Occipital lobe (tissue), 2 donors: ENCODE results near the gene DGKB. TPM values are rescaled to one million over a fixed set of nuclear protein-coding genes. Genes with fewer than 3 reads are reported as not detected.

ENCODE experiments used
- DNase-seq: peaks from one replicate; lab custom pipeline; 2025; lab: John Stamatoyannopoulos, UW
- total RNA-seq: library from RNA; depleted of rRNA; stranded (reverse); fragments of >200 nt; gene quantifications from one replicate; pipeline ENCODE4 v1.2.3, GENCODE V29; 2014

The DGKB gene
- total RNA-seq, 1 donor from 2014 or later, result 6.6 TPM

DNA sequence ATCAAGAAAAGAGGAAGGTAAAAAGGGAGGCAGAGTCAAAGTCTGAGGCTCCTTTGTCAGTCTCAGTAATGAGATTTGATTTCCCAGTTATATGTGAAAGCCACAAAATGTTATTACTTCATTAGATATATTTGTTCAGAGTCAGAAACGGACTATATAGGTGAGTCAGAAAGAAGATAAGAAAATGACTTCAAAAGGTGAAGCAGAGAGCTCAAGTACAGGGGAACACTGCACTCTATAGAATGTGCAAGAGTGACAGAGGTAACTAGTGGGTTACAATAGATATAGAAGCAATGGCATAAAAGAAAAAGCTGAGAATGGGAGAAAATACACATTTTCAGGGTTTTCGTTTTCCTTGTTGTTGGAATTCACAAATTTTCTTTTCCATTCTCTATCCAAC is 43.3 kb downstream of the DGKB start:
- no peak for DNase-seq

DNA sequence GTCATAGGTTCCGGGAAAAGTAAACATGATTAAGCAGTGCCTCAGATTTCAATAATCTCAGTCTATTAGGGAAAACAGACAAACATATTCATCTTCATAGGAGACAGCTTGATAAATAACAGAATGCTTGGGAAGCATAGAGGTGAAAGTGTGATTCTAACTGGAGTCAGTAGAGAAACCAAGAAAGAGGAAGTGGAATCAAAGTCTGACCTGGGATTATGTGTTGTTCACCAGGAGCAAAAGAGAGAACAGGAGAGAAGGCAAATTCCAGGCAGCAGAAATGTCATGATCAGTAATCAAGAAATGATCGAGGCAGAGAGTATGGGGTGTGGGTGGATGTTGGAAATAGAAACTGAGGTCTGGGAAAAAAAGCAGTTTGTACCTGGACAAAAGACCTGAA is 43.7 kb downstream of the DGKB start:
- DNase-seq, result no peak

DNA sequence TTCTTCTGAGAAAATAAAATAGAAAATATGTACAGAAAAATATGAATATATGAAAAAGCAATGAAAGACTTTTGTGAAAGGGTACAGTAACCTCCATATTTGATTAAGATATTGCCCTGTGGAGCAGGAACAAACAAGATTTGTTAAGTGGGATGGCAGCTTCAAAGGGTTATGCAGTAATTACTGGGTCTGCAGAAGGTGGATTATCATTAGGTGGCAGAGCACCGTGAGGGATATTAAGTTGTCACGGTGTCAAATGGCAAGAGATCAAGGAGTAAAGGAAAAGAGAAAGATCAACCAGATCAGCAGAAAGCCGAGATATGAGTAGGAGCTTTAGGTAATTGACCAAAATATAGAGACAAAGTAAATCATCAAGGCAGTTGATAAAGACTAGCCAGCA is 44.1 kb downstream of the DGKB start:
- DNase-seq, result no peak

DNA sequence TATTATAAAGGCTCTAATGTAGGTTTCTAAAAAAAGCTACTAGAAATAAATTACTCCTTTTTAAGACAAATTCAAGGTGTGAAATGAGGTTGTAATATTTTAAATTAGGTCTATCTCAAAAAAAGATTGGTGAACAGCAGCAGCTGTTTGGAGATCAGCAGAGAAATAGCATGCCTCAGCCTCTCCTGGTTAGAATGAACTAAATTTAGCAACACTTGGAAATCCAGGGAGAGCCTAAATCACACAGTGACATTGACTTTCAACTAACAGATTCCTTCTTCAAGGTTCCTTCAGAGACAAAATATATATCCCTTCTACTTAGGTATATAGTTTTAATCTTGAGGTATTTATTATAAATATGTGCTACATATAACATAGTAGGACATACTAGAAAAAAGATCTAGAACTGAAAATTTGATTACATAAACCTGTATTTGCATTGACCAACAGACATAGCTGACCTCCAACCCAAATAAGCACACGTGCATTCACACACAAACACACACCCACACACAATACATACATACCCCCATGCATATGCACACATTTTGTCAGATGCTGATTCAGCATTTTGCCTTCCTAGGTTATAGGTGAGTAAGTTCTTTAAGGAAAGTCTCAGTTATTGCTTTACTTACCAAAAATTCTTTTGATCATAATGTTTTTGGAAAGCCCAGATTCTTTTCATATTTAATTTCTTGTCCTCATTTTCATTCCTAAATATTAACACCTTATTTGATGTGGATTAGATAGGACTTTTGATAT is 47.3 kb downstream of the DGKB start:
- no peak for DNase-seq

DNA sequence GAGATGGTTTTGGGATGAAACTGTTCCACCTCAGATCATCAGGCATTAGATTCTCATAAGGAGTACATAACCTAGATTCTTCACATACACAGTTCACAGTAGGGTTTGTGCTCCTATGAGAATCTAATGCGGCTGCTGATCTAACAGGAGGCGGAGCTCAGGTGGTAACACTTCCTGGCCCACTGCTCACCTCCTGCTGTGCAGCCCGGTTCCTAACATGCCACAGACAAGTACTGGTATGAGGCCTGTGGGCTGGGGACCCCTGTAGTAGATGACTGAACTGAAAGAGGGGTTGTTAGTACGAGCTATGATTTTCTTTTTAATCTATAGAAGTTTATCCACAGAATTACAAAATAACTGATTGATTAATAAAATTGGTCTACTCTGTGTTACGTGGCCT is 48.1 kb downstream of the DGKB start:
- DNase-seq, result no peak

DNA sequence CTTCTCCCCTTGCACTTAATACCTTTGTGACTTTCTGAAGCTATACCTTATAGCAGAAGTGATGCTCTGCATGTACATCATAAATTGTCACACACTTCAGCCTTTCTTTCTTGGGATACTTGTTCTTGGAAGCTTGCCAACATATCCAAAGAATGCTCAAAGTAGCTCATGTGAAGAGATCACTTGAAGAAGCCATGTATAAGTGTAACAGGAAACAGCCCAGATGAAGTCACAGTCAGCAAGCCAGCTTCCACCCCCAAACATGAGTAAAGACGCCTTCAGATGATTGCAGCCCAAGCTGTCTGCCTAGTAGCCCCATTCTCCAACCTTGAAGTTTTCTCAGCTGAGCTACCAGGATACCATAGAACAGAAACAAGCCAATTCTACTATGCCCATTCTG is 50.9 kb downstream of the DGKB start:
- DNase-seq, result no peak

DNA sequence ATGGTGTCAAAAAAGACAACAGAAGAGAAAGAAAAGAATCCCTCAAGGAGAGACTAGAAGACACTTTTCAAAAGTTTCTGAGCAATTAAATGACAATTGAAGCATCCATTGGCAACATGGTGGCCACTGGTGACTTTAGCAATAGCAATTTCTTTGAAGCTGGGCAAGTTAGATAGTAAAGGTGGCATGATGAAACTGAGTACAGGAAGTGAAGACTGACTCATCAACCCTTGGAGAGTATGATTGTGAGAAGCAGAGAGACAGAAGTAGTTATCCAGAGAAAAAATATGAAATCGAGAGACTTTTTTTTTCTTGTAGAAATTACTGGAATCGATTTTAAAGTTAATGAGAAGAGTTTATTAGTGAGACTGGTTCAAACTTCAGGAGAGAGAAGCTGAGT is 52.5 kb downstream of the DGKB start:
- DNase-seq, result no peak

DNA sequence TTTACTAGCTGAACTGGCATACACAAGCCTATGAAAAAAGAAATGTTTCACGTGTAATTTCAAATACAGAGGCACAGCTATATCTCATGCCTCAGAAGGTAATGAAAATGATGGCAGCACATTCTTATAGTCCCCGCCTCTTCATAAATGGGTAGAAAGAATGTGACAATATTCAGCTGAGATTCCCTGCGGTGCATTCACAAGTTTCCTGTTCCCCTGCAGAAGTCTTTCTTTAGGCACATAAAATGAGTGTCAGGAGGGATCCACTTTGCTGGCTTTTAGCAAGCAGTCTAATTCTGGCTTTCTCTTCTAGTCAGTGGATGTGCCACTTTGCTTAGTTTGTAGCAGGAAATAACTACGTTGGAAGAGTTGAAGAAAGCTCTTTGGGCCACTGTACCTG is 56.1 kb downstream of the DGKB start:
- DNase-seq, result no peak

DNA sequence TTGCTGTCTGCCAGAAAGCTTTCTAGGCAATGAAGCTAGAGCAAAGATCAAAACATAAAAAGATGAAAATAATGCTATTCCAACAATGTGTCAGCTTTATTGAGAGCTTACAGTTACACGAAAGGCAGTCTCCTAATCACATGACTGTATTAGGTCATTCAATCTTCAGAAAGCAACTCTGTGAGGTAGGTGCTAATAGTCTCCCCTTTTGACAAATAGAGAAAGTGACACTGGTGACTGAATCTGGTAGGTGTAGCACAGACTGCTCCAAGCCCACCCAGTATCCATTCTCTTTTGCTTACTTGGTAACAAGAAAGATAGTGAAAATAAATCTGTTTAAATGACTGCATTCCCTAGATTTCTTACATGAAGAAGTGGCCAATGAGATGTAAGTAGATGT is 58.8 kb downstream of the DGKB start:
- no peak for DNase-seq

DNA sequence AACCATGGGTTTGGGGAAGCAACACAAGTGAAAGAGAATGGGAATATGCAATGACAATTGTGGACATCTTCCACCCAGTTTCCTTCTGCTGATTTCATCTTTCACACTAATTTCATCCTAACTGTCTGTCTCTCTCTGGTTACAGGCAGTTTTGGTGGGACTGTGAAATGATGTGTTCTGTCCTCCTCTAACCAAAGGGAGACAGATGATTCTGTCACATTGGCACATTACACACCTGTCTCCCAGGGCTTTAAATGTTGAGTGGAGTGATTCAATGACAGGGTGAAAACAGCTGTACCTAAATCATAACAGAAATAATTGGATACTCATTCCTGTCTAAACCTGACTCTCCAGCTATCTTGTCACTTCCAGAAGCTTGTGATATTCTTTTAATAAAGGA is 60.0 kb downstream of the DGKB start:
- no peak for DNase-seq

DNA sequence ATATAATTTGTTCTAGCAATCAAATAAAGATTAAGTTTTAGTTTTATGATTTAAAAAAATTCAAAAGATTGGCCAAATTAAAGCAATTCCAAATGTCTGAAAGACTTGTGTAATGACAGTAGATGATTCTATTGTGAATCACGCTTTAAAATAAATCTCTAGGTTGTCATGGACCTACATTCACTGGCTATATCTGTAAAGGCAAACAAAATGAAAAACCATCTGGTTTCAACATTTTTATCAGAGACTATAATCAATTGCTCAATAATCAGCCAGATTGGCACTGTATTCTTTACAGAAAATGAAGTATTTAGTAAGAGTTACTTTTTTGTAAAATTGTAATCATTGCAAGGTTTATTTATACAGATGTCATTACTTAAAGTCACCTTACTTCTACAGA is 60.7 kb downstream of the DGKB start:
- DNase-seq, result no peak

DNA sequence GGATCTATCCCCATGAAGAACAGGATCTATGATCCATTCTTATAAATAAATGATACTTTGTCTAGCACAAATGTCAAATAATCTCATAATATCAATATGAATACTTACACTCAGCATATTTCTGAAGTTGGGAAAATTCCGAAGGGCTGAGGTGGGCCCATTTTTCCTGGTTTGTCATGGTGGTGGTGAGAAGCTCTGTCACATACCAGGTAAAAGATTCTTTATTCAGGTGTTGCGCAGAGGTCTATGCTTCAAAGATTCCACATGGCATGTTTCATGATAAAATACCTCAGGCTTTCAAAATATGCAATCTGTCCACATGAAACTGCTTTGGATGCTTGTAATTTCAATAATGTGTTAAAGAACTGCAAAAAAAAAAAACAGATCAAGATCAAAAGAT is 61.5 kb downstream of the DGKB start:
- no peak for DNase-seq

DNA sequence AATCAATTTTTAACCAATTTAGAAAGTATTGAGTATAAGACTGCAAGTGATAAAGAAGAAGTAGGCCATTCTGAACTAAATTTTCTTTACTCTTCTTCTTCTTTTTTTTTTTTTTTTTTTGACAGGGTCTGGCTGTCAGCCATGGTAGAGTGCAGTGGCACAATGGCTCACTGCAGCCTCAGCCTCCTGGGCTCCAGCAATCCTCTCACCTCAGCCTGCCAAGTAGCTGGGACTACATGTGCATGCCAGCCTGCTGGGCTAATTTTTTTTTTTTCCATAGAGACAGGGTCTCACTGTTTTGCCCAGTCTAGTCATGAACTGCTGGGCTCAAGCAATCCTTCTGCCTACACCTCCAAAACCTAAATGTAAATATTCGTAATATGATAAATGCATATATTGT is 63.2 kb downstream of the DGKB start:
- DNase-seq, result no peak

DNA sequence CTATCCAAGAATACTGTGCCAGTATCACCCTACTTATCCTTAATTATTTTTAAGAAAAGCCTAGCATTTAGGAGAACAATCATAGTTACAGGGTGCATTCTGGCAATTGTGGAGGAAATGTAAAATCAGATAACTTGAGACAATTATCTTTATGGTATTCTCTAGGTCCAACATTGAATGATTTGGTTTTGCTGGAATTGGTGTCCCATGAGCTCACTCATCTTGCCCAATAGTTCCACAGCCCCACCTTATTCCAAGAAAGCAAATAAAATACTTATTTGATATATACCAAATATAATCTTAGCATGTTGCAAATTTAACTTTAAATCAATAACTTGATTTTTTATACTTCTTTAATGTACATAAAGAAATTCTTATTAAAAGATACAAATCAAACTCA is 65.3 kb downstream of the DGKB start:
- DNase-seq, result no peak

DNA sequence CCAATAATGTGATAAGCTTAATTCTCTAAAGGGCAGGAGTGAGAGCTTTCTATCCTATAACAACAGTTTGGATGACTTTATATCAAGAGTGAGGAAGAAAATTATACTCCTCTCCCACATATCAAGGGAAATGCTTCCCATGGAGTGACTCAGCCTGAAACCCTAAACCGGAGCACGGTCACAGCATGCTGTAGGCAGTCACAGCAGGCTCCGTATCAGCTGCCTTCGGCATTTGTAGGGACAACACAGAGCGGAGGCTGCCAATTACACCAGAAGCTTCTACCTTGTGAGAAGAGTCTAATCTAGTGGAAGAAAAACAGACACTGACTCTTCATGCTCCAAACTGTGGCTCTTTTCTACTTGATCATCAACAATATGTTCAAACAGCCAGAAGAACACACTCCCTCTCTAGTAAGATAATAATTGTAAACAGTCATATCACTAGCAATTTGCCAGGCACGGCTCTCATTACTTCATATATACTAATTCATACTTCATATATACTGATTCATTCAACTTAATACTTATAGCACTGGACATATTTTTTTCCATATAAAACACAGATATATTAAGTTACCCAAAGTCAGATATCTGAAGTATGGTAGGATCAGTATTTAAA is 65.9 kb downstream of the DGKB start:
- DNase-seq, result peak; percentile 44

DNA sequence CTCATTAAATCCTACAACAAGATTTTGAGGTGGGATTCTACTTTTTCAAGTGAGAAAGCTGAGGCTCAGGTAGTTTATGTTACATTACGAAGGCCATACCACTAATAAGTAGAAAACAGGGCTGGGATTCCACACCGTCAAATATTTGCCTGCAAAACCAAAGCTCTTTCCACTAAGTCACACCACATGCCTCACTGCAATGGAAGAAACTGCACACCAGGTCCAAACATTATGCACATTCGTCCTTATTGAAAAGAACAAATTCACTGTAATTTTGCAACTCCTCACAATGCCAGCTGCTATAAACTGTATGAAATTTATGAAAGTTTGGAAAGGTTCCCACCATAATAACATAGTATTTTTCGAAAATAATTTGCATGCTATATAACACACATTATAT is 66.5 kb downstream of the DGKB start:
- DNase-seq, result no peak

DNA sequence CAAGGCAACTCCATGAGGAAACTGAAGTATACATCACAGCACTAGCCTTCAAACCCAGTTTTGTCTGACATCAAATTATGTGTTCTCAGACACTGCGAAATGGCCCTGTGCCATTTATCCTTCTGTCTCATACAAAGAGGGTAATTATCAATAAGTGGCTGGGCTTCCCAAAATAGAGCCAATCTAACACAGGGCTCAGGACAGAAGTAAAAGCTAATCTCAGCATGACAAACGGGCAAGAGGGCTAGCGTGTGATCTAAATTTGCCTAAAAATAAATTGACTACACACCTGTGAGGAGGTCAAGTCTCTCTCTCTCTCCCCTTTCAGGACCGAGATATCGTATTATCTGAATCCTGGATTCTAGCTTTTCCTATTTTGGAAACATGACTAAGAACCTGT is 67.2 kb downstream of the DGKB start:
- DNase-seq, result no peak

DNA sequence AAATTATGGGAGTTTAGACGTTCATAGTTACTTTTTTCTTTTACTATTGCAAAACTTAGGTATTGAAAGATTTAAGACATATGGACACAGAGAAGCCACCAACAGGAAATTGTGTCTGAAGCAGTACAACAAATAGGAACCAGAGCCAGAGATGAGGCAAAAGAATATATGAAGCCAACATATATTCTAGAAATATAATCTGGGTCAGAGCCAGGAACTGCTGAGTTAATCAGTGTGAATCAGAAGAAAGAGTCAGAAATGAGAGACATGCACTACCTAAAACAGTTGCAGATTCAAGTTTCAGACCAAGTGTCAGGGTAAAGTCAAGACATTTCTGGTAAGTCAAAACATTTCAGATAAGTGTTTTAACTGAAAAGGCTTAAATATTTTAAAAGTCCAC is 67.7 kb downstream of the DGKB start:
- DNase-seq, result no peak

DNA sequence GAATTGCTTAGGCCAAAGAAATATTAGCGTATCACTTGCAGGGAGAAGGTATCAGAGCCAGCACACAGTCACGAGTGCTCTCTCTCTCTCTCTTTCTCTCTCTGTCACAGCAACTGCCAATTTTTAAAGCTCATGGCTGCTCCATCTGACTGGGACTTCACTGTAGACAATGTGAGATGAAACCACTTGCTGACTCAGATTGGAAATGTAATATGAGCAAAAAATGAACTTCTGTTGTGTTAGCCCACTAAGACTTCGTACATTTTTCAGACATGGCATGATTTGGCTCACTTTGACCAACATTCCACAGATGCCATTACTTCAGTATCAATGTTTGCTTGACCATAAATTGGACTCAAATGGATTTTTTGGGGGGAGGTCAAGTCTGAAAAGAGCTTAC is 68.1 kb downstream of the DGKB start:
- no peak for DNase-seq

DNA sequence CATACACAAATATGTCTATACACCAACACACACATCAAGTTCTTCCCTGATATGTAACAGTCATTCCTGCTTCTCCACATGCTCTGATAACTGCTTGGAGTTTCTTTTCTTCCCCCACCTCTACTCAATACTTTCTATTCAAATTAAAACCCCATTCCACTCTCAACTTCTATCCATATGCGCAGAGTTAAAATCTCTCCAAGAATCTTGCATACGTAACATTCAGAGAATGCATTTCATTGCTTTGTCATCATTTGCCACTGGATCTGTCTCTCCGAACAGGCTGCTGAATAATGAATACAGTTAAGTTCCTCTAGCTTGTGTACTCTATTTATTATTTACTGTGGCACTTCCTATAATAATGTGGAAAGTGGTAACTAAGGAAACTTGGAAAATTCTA is 68.8 kb downstream of the DGKB start:
- no peak for DNase-seq

DNA sequence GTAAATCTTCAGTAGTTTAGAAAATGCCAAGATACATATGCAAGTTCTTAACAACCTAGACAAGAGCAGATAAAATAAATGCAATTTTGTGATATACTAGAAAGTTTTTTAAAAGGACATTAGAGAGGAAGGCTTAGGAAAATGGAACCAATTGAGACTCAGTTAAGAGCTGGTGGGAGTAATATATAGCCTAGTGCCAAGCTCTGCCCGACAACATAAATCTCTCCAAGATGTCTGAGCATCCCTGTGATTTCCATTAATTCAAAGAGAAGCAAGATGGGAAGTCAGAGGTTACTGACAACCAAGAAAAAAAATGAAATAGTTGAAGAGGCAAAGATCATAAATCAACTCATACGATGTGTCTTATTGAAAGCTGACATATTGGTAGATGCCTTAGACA is 74.5 kb downstream of the DGKB start:
- no peak for DNase-seq

DNA sequence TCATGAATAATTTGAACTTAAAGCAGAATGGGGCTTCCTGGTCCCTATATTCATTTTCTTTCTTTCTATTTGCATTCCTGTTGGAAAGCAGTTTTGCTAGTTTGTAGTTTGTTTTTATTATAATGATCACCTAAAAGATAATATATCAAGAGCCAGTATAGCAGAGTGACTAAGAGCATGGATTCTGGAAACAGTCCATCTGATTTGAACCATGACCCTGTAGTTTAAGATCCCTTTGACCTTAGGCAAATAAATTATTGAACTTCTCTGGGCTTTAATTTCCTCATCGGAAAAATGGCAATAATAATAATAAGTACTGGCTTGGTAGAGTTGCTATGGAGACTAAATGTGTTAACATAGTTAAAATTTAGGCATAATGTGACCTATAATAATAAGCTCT is 76.1 kb downstream of the DGKB start:
- no peak for DNase-seq

DNA sequence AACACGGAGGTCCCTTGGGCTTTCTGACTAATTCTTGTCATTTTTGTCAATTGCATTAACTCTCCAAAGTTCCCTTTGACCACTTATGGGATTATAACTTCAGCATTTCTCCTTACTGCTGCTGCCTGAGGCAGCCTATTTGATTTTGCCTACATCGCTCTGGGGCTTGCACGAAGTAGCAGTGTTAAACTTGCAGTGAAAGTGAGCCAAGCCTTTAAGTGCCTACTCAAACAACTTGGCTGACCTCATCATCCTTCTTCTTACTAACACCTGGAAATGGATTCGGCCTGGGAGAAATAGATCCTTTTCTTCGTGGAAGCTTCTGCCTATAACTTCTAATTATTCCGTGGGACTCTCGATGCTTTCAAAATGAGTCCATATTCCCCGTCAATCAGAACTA is 76.6 kb downstream of the DGKB start:
- DNase-seq, result no peak

DNA sequence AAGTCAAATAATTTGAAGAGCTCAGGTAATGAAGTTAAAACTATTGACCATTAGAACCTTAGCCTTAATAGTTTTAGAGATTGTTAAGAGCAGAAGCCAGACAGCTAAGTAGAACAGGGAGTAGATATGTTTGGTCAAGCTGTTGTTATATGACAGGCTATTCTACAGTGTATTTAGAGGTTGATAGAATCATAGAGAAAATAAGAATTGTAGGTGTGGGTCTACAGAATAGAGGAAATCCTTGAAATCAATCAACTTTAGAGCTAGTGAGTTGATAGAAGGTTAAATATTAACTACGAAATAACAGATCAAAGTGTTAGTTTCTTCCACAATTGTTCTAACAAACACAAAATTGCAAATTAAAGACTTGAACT is 80.1 kb downstream of the DGKB start:
- no peak for DNase-seq
